Inflammatory macrophage (primary cell): Measurements from ENCODE around the gene PSTPIP1.

Experiments used
- DNase-seq, 2 donors: peaks; one replicate each; pipeline ENCODE4 v3.0.0-alpha.2; 2020 to 2022

The PSTPIP1 gene

DNA sequence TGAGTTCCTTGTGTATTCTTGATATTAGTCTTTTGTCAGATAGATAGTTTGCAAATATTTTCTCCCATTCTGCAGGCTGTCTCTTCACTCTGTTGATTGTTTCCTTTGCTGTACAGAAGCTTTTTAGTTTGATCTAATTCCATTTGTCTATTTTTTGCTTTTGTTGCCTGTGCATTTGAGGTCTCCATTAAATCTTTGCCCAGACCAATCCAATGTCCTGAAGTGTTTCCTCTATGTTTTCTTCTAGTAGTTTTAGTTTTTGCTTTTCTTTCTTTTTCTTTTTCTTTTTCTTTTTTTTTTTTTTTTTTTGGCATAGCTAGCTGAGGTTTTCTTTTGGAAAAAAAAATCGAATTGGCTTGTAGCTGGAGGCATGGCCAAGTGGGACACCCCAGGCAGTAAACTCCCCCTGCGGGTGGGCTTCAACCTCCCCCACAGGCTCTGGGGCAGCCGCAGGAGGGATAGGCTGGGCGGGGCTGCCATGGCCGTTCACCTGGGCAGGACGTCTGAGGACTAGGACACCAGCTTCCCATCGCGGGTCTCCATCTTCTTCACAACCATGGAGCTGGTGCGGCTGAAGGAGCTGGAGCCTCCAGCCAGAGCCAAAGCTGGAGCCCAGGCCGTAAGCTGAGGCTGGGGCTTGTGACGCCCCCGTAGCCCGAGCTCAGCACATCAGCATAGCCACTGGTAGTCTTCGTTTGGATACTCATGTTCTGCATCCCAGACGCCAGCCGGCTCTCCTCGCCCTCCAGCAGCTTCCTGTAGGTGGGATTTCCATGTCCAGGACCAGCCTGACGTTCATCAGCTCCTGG, 16.2 kb upstream of the PSTPIP1 start:
- no peak for DNase-seq

DNA sequence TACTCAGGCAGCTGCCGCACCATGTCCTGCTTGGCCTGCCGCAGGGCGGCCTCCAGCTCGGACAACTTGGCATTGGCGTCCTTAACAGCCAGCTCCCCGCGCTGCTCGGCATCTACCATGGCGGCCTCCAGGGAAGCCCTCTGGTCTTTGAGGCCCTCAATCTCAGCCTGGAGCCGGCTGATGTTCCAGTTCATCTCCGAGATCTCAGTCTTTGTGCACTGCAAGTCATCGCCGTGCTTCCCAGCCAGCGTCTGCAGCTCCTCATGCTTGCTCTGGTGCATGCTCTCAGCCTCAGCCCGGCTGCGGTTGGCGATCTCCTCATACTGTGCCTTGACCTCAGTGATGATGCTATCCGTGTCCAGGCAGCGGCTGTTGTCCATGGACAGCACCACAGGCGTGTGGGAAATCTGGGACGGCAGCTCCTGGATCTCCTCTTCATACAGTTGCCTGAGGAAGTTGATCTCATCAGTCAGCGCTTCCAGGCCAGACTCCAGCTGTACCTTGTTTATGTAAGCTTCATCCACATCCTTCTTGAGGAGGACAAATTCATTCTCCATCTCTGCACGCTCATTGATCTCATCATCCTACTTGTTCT, 15.5 kb upstream of the PSTPIP1 start:
- no peak for DNase-seq

DNA sequence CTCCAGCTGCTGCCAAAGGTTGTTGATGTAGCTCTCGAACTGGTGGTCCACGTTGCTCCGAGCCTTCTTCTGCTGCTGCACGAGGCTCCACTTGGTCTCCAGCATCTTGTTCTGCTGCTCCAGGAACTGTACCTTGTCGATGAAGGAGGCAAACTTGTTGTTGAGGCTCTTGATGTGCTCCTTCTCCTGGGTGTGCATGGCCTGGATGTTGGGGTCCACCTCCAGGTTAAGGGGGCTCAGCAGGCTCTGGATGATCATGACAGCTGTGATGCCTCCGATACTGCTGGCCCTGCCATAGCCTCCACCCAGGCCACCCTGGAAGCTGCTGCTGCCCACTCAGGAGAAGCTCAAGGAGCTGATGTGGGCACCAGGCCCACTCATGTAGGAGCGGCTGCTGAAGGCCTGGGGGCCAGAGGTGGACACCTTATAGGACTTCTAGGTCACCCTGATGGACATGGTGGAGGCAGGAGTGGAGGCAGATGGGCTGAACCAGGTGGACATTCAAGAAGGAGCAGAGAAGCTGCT, 14.9 kb upstream of the PSTPIP1 start:
- DNase-seq: no peak

DNA sequence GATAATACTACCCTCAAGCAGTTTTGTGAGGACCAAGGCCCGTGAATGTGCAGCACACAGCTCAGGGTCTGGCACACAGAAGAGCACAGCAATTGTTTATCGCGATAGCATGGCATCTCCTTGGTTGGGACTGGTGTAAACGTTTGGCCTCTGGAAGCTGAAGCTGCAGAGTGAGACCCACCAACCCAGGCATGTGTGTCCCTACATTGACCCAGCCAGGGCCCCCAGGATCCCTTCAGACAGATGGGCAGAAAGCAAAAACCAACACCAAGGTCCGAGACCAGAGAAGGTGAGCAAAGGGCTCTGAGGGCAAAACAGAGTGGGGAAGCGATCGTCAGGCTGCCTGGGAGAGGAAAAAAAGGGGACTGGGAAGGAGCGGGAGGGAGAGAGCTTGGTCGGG, 12.6 kb upstream of the PSTPIP1 start:
- DNase-seq: no peak

DNA sequence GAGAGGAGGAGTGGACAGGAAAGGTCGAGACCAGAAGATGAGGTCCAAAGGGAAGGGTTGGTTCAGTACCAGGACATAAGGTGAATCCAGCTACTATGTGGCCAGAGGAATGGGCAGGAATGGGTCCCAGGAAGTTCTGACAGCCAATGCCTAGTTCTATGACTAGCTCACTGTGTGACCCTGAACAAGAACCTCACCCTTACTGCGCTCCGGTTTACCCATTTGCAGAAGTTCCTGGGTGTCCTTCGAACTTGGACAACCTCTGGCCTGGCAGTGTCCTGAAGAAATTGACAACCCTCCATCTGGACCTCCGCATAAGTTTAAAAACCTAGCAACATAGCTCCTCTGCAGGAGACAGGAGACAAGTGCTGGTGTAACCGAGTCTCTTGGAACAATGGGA, 12.2 kb upstream of the PSTPIP1 start:
- DNase-seq: peak in 1 of 2 donors; percentile 39

DNA sequence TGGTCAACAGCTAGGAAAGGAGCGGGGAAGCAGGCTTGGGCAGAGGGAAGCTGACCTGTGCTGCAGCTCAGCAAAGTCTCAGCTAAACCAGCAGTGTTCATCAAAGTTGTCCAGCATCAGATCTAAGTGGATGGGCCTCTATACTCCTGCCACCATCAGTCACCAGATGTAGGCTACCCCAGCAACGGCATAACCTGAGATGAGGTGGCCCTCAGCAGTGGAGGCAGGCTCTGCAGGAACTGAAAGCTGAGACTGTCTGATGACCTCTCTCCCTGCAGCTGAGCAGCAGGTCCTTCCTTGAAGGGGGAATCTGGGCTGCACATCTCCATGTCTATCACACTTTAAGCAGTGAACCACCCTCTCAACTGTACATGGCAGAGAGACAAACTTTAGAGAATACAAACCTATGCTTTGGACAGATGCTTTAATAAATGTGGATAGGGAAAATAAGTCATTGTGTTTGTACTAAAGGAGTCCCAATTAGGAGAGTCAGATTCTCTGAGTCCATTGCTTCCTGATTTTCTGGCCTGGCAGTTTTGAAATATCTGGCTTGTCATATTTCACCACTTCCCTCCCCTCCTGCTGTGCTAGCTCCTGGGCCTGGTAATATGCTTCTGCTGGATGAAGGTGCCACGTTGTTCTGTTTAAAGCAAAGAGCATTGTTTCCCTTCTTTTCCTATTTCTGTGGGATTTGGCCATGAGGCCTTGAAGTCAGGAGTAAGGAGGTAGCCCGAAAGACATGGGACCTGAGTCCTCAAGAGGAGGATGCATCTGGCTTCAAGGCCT, 11.1 kb upstream of the PSTPIP1 start:
- peak; percentile 83 to 87 for DNase-seq

DNA sequence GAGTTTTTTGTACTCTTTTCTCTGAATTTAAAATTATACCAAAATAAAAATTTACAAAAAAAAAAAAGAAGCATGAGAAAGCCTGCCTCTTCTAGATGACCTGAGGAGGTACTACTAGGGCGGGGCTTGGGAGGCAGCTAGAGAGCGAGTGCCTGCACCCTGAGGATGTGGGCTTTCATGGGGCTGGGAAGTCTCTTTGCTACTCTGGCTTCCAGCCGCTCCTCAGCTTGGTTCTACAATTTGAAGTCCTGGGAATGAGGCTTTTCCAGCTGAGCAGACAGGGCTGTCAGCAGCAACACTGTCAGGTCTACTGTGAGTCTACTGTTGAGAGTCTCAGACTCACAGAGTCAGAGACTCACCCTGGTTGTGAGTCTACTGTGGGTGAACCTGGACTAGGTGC, 8.2 kb upstream of the PSTPIP1 start:
- no peak for DNase-seq

- no peak for DNase-seq
These were observed 7.7 kb upstream of the PSTPIP1 start for GRCh38 chr15:76987276-76987675.

DNA sequence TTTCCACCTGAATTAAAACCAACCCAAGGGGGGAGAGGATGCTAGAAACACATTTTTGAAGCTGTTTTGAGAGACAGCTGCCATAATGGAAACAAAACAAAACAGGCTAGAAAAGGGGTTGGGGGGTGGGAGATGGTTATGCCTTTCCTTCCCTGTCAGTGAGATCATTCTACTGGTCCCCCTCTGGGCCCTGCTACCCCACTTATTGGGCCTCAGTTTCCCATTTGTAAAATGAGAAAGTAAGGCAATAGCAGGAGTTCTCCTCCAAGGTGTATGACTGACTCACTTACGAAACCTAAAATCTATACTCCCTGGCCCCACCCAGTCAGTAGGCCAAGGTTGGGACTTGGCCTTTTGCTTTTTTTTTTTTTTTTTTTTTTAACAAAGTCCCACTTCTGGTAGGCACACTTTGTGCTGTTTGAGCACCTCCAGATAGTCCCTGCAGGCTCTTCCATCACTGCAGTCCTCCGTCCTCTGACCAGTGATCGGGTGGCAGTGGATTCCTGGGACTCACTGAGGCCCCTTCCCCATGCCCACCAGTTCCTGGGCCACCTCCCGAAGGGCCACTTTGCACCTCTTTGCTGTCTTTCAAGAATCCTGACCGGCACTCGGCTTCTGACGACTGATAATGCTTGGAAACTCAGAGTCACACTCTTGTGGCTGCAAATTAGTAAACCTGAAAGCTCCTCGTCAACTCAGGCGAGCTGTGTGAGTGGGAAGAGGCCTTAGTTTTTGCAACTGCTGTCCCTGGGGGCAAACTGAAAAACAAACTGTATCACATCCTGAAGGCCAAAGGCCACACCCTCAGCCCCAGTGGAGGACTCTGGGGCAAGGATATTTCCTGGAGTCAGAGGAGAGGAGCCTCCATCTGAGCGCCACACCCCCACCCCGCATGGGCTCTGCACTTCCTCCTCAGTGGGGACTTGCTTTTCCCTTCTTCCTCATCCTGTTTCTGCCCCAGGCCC, 6.7 kb upstream of the PSTPIP1 start:
- peak; percentile 94 to 96 for DNase-seq

GRCh38 chr15:76988867-76989780, 5.8 kb upstream of the PSTPIP1 start:
- DNase-seq: peak; percentile 22 to 64

DNA sequence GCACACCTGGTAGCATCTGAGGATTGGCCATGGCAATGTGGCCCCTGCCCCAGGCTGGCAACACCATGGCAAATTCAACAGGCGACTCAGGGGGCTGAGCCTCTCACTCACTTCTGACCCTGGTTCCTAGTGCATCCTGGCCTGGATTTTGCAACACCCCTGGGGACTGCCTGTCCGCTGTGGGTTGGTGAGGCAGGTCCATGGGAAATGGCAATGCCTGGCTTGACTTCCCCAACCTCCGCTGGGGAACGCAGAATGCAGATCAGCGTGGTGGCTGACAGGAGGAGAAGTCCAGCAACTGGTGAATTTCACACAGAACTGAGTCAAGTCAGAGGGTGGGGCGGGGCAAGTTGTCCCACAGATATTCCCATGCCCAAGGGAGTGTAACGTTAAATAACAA, 3.9 kb upstream of the PSTPIP1 start:
- peak; percentile 78 to 90 for DNase-seq

GRCh38 chr15:76991741-76992645, 2.9 kb upstream of the PSTPIP1 start:
- DNase-seq: peak; percentile 61 to 78

GRCh38 chr15:76993114-76993725, 1.7 kb upstream of the PSTPIP1 start:
- DNase-seq: no peak

DNA sequence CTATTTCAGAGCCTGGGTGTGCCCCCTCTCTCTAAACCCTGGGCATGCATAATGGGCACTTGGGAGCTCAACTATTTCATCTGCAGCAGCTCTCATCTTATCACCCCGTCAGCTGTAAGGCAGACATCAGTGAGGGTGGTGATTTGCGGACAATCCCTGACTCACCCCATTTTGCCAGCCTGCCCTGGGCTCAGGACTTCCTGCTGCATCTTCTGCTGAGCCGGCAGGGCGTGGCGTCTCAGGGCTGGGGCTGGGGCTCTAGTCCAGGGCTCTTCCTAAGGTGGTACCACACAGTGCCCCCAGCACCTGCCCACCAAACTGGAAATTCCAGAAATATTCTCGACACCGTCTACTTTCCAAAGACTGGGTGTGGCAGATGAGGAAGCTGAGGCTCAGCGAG, 925 bp upstream of the PSTPIP1 start:
- peak; percentile 64 to 77 for DNase-seq

- no peak for DNase-seq
These were observed 430 bp upstream of the PSTPIP1 start for GRCh38 chr15:76994496-76994895.

DNA sequence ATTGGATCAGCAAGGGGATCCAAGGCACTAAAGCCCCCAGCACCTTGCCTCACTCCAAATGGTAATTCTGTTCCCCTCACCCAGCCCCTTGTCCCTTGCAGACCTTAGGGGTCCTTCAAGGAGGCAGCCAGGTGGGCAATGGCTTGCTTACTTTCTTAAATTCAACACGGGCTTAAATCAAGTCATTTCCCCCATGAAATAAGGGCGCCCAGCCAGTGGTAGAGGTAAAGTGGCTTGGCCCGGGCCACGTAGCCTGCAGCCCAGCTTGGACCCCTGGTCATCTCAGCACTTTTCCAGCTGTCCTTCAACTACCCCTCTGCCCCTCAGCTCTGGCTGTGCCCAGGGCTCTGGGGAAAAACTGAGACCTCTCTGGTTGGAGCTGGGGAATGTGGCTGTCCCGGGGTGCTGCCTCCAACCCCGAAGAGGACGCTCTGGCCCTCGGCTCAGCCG, 1.2 kb downstream of the PSTPIP1 start:
- no peak for DNase-seq

DNA sequence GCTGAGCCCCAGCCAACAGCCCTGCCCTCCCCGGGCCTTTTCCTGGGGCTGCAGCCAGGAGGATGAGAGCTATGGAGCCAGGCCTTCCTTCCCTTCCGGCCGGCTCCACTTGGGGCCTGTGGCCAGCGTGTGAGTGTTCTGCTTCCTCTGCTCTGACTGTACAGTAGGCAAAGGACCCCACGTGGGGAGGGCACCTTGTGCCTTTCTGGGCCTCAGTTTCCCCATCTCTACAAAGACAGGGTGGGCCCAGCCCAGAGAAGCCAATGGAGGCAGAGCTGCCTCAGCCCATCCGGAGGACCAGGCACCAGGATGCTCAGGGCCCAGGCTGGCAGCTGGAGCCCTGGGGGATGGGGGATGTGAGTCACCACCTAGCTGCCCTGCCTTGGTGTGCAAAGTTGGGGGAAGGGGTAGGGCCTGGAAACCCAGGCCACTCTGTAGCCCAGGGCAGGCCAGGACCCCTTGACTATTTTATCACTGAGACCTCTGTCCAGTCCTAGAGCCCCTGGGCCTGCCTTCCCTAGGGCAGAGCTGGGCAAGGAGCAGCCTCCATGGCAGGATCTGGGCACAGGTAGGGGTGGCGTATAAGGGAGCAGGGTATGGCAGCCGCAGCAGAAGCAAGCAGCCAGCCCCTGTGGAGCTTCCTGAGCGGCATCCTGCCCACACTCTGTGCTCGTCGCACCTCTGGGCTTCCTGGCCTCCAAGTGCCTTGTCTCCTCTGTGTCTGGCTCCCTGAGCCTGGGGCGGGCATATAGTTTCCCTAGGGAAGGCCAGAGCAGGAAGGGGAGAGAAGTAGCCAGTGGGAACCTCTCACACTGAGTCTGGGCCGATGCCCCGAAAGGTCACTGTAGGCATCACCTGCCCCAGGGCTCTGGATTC, 1.8 kb downstream of the PSTPIP1 start:
- DNase-seq: peak in 1 of 2 donors; percentile 38

DNA sequence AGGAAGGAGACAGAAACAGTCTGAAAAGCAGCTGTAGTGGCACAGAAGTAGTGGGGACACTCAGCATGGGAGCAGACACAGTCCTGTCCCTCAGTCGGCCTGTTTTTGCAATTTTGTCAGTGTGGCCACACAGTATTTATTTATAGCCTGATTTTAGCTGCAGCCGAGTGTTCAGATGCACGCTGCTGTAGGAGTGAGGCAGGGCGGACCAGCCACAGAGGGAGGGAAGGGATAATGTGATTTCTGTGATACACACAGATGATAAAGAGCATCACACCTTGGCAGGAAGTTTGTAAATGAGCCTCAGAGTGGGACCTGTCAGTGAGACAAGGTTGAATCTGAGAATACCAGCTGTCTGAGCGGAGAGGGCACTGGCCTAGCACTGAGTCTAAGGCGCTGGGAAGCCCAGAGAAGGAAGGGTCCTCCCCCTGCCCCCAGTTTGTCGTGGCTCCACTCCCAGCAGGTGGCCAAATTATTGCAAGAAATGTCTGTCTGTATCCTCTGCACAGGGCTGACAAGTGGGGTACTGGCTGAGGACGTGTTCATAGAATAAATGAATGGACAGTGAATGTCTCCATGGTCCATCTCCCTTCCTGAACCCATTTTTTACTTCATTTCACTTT, 3.8 kb downstream of the PSTPIP1 start:
- no peak for DNase-seq
